ENCODE results near the gene ALOX12B.
"Not testable (repeated sequence)": the region's sequence is repeated elsewhere in the genome, so short reads cannot be mapped to it uniquely, and the experiment has no call there.

Gene ALOX12B

DNA sequence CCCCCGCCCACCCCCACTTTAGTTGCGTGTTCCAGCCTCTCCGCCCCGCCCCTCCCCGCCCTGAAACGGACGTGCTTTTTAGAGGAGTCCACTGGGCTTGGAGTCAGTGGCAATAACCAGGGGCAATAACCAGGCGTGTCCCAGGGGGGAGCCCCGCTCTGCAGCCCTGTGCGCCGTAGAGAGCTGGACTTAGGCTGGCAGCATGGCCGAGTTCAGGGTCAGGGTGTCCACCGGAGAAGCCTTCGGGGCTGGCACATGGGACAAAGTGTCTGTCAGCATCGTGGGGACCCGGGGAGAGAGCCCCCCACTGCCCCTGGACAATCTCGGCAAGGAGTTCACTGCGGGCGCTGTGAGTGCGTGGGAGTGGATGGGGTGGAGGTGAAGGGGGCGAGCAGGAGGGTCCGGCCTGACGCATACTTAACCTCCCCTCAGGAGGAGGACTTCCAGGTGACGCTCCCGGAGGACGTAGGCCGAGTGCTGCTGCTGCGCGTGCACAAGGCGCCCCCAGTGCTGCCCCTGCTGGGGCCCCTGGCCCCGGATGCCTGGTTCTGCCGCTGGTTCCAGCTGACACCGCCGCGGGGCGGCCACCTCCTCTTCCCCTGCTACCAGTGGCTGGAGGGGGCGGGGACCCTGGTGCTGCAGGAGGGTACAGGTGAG lies 48.4 kb downstream of the ALOX12B start, which contains the start of gene ALOX15B:
Gene ALOX15B (plus strand): TSS at position 106 of the 657 bp plus-strand sequence. CDS start 97 bp downstream, at position 203.
- TF ChIP-seq JUND (IDR thresholded peaks at IDR 0.05; ENCODE audit: low read depth): no peak
- no peak for DNase-seq (ENCODE audit: low read depth in 1 of 2, low spot score in 1 of 2)
- in situ Hi-C loops (cut with HindIII; ENCODE audit: low pct_unique_long_range_greater_than_20kb, low sequenced_read_pairs): no loop called here

DNA sequence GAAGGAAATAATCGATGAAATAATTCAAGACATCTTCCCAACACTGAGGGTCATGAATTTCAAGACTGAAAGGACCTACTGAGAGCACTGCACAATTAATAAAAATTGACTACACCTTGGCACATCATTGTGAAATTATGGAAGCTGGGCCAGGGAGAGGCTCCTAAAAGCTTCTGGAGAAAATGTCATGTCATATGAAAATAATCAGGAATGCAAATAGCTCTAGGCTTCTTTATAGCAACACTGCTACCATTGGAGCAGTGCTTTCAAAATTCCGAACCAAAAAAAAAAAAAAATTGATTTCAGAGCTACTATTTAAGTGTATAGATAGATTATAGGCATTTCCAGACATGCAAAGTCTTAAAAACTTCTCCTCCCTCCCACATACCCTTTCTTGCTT lies 55.1 kb downstream of the ALOX12B start:
- TF ChIP-seq JUND (IDR thresholded peaks at IDR 0.05; ENCODE audit: low read depth): no peak
- in situ Hi-C loops (cut with HindIII; ENCODE audit: low pct_unique_long_range_greater_than_20kb, low sequenced_read_pairs): no loop called here
- no peak for DNase-seq (ENCODE audit: low read depth in 1 of 2, low spot score in 1 of 2)

DNA sequence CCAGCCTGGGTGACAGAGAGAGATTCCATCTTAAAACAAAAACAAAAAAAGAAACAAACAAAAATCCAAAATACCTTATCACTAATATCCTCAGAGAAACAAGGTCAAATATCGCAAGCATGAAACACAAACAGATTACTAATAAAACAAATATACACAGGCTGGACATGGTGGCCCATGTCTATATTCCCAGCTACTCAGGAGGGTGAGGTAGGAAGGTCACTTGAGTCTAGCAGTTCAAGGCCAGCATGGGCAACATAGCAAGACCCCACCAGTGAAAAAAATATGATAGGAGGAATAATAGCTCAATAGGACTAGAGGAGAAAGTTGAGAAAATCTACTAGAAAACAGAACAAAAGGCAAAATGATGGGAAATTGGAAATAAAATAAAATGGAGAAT lies 55.6 kb downstream of the ALOX12B start:
- DNase-seq (ENCODE audit: low read depth in 1 of 2, low spot score in 1 of 2): no peak
- no peak for TF ChIP-seq JUND (IDR thresholded peaks at IDR 0.05; ENCODE audit: low read depth)
- in situ Hi-C loops (cut with HindIII; ENCODE audit: low pct_unique_long_range_greater_than_20kb, low sequenced_read_pairs): no loop called here

DNA sequence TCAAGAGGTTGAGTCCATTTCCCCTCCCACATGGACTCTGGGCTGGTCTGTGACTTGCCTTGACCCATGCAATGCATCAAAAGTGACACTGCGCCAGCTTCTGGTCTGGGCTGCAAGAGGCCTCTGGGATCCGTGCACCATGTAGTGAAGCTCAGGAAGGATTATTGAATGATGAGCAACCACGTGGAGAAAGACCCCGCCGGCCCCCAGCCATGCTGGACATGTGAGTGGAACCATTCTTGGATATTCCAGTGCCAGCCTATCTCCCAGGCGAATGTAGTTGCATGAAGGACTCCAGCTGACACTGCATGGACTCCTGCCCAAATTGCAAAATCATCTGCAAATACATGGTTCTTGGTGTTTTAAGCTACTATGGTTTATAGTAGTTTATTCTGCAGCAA lies 56.3 kb downstream of the ALOX12B start:
- in situ Hi-C loops (cut with HindIII; ENCODE audit: low pct_unique_long_range_greater_than_20kb, low sequenced_read_pairs): no loop called here
- no peak for TF ChIP-seq JUND (IDR thresholded peaks at IDR 0.05; ENCODE audit: low read depth)
- DNase-seq (ENCODE audit: low read depth in 1 of 2, low spot score in 1 of 2): no peak

DNA sequence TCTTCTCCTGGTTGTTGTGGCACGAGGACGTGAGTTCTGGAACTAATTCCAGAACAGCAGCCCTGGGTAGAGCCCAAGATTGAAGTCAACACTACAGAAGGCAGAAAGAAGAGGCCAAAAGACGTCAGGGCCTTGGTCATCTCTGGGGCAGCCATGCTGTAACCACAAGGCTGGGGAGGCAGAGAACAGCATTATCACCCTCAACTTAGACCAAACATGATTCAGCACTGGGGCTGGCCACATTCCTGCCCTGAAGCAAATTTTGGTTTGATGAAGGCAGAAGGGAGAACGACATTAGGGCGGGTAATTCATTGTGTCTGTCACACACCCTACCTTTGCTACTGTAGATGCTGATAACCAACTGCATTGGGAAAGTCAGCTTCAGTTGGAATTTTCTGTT lies 58.4 kb downstream of the ALOX12B start:
- in situ Hi-C loops (cut with HindIII; ENCODE audit: low pct_unique_long_range_greater_than_20kb, low sequenced_read_pairs): no loop called here
- no peak for TF ChIP-seq JUND (IDR thresholded peaks at IDR 0.05; ENCODE audit: low read depth)
- no peak for DNase-seq (ENCODE audit: low read depth in 1 of 2, low spot score in 1 of 2)

DNA sequence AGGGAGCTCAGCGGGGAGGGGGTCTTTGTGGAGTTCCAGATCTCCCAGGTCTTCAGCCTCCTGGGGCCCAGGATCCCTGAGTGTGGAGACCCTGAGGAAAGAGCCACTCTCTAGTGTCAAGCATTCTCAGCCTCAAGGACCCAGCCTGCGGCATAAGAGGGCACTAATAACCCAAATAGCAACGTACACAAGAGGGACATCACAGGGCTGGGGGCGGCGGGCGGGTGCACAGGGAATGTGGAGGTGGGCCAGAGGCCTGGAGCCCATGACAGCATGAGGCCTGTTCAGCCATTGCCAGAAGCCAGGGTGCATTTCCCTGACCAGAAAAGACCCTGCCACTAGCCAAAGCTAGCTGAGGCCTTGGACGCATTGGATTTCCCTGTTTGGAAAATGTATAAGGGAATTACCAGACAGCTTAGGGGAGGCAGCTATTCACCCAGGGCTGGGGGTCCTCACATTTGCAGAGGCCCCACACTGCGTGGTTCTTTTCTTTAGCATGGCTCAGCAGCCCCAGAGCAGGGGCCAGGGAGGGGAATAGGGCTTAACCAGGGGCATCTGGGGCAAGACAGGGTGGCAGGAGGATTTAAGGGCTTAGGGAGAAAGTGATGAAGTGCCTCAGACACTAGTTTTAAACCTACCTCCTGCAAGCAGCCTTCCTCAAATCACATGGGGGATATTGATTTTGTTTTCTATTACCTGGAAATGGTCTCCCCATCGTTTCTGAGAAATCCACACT lies 62.2 kb downstream of the ALOX12B start:
- in situ Hi-C loops (cut with HindIII; ENCODE audit: low pct_unique_long_range_greater_than_20kb, low sequenced_read_pairs): no loop called here
- TF ChIP-seq JUND (IDR thresholded peaks at IDR 0.05; ENCODE audit: low read depth): no peak
- DNase-seq (ENCODE audit: low read depth in 1 of 2, low spot score in 1 of 2): no peak

DNA sequence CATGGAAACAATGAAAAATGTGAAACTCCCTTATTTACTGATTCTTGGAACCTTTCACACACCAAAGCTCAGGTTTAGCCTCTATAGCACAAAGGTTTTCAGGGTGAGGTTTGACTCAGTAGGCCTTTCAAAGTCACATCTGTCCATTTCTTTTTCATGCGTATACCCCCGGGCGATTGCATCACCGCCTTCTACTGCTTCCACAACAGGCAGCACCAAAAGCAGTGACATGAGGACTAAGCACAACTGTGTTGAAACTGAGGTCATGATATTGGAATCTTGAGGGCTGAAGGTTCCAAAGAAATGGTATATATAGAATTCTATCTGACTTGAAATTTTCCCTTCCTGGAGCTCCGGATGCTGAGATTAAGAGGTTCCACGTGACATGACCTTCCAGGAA lies 63.4 kb downstream of the ALOX12B start:
- DNase-seq (ENCODE audit: low read depth in 1 of 2, low spot score in 1 of 2); in situ Hi-C loops (cut with HindIII; ENCODE audit: low pct_unique_long_range_greater_than_20kb, low sequenced_read_pairs): not testable (repeated sequence)
